Motor neuron (in vitro differentiated cells): Measurements from ENCODE around the gene FRAT1. TPM values are rescaled to one million over a fixed set of nuclear protein-coding genes. Genes with fewer than 3 reads are reported as not detected.
"Not testable (repeated sequence)": the region's sequence is repeated elsewhere in the genome, so short reads cannot be mapped to it uniquely, and the experiment has no call there.

Experiments
- ATAC-seq, 8 experiments: fragments of 200-7000 bp; cut with Tn5 transposase; replicated peaks in 6 of 8; 2 replicates each; pipeline ENCODE4 v1.8.0; 2021; ENCODE audit warnings: mild to moderate bottlenecking in 8 of 8, moderate library complexity in 8 of 8
- H3K27ac ChIP-seq, 2 donors: fragments of 250-450 bp; sonication (Bioruptor Pico); 2 replicates each; pipeline ENCODE4 v1.9.0; 2021; ENCODE audit warnings: antibody characterized with exemption in 2 of 2, mild to moderate bottlenecking in 2 of 2, moderate library complexity in 1 of 2
- H3K4me1 ChIP-seq, 2 donors: fragments of 250-450 bp; sonication (Bioruptor Pico); replicated peaks in 1 of 2; 2 replicates each; pipeline ENCODE4 v1.6.1; 2021; ENCODE audit warnings: antibody characterized with exemption in 2 of 2, mild to moderate bottlenecking in 2 of 2, moderate library complexity in 1 of 2
- H3K4me3 ChIP-seq, 5 donors: fragments of 250-450 bp; sonication (Bioruptor Pico); 2 replicates each; pipeline ENCODE4 v1.9.0; 2021; ENCODE audit warnings: antibody characterized with exemption in 5 of 5, mild to moderate bottlenecking in 5 of 5, moderate library complexity in 4 of 5
- WGBS, 10 experiments: fragments of 450-650 bp; shearing (Covaris generic); methylation state at CpG; one replicate each; pipeline ENCODE4 v1.0.0; 2022; 5-methylcytosine and 5-hydroxymethylcytosine counted together
- in situ Hi-C, 9 experiments: fragments of 400-800 bp; cut with MboI; loops; one replicate each; pipeline ENCODE4 v1.15.0; 2021; ENCODE audit warnings: low sequenced_read_pairs in 9 of 9, low pct_unique_long_range_greater_than_20kb in 2 of 9; ENCODE audit not compliant: unreplicated experiment in 9 of 9
- total RNA-seq, 8 experiments: library from RNA; unstranded; fragments of 300-600 nt; gene quantifications; 2 replicates each; pipeline versions ENCODE4 v1.2.3 to v1.2.4, GENCODE V29; 2022

The FRAT1 gene
- total RNA-seq, 8 experiments from 2014 or later, result 2.3 to 7.4 (median 3.7) TPM

DNA sequence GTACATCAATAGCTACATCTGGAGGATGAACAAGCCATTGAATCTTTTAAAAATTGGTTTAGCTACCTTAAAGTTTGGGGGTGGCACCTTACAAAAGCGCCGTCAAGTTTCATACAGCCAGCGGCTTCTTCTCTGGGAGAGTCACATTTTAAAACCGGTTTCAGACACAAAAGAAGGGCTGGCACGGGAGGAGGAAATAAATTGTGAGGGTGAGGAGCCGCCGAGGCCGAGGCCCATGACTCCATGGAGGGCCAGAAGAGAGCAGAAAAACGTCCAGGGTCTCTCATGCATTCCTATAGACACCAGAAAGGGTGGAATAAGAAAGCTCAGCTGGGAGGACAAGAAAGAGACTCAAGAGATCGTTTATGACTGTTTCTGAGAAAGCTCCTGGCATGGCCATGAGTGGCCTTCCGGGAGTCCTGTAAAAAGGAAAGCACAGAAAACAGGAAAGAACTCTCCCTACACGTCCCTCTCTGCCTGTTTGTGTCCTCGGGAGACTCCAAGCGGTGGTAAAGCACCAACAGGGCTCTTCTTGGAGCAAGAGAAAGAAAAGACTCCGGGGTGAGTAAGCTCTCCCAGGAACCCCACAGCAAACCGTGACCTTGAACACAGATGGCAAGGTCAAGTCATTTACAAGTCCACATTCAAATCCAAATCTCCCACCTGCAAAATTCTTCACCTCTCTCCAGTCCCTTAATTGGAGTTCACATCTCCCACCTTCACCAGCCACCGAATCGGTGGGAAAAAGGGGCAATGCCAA lies 13.7 kb downstream of the FRAT1 start:
- H3K4me3 ChIP-seq, result peak overlapping the region; percentile 52 to 97 (median 90)
- ATAC-seq, result peak in 6 of 8 experiments; percentile 9 to 27 (median 16)
- 0 to 52% (median 9%) methylated on average over 2 to 17 of the region's 18 CpGs for WGBS, 10 experiments
- in situ Hi-C loops, result no loop called here
- H3K4me1 ChIP-seq, result peaks cover 21 to 25% of the 10 kb centered on the region in 2 donors
- no peak overlapping the region for H3K27ac ChIP-seq

DNA sequence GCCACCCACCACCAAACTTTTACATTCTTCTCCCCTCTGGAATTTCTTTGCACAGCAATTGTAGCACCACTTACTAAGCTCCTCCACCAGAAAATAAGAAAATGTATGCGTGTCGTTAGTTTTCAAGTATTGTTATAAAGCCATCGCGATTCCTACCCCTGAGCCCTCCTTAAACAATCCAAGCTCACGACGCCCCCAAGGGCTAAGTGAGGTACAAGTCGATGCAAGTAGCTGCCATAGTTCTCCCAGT lies 14.2 kb downstream of the FRAT1 start:
- in situ Hi-C loops, result no loop called here
- 0 to 2% (median 0%) methylated on average over 2 to 7 of the region's 7 CpGs; no CpG with 5 or more reads in 5 of the 10 experiments for WGBS, 10 experiments
- Histone ChIP-seq H3K27ac (no peak overlapping the region), H3K4me1 (peaks cover 22 to 25% of the 10 kb centered on the region in 2 donors), H3K4me3 (peak overlapping the region; percentile 52 to 97 (median 90))
- peak in 6 of 8 experiments; percentile 2 to 29 (median 8) for ATAC-seq

DNA sequence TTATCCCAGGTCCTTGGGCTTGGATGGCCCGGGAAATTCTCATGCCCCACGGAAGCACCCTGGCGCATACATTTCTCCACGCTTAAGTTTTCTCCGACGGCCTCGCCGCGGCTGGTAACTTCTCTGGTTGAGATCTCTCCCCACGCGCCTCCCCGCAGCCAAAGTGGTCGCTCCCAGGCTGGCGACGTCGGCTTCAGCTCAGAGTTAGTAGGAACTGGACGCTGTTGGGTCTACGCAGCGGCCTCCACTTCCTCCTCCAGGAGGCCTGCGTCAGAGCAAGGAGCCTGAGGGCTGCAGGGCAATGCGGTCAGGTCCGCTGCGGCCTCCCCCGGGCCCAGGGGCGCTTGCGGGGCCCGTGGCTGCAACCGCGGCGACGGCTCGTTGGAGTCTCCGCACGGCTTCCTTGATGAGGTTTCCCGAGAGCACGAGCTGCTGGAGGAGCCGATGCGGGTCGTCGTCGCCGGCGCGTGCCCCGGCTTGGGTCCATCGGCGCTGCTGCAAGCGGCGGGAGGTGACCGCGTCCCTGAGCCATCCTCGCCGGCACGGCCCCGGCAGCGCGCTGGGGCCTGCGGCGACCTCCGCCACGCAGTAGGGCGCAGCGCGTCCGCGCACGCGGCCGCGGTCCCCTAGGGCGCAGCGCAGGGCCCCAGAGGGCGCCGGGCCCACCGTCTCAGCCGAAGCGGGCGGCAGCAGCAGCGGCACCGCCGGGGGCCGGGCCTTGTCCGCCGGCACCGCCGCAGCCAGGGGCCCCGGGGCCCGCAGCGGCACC lies 14.7 kb downstream of the FRAT1 start:
- Histone ChIP-seq H3K4me1 (peaks cover 22 to 25% of the 10 kb centered on the region in 2 donors), H3K27ac (peak overlapping the region; percentile 90 to 95), H3K4me3 (peak overlapping the region; percentile 52 to 97 (median 90))
- 0 to 20% (median 3%) methylated on average over 3 to 14 of the region's 89 CpGs; no CpG with 5 or more reads in 7 of the 10 experiments for WGBS, 10 experiments
- ATAC-seq, result peak; percentile 9 to 44 (median 30)
- in situ Hi-C loops, result no loop called here

DNA sequence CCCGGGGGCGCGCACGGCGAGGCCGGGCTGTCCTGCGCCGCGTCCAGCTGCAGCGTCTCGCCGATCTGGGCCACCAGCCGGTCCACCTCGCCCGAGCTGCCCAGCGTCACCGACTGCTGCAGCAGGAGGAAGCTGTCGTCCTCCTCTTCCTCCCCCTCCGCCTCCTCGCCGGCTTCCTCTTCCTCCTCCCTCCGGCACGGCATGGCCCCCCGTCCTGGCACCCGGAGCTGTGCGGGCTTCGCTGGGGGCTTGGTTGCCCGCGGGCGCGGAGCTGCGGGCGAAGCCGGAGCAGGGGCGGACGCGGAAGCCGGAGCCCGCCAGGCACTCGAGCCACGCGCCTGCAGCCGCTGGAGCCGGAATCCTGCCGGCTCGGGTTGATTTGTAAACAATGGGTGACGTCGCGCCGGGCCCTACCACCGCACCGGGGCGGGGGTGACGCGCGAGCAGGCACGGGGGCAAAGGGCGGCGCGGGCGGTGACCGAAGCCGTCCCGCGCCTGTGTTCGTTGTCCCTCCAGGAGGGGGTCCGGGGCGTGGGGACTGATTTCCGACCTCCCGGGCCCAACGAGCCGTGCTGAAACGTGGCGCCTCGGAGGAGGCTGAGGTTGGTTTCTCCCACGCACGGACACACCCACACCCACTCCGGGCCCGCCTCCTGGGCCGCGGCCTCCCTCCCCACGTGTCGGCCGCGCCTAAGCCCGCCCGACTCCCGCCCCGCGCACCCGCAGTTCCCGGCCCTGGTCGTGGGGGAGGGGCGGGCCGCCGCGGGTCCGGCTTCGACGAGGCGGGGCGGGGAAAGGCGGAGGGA lies 15.5 kb downstream of the FRAT1 start, which contains the start of gene FRAT2:
FRAT2 (minus strand) TSS at position 360 of the 806 bp plus-strand sequence; CDS start at position 203, 157 bp downstream.
- in situ Hi-C loops, result no loop called here
- peaks cover 21 to 22% of the 10 kb centered on the region in 2 donors for H3K4me1 ChIP-seq
- peak within 1 kb of the TSS; percentile 52 to 97 (median 90) for H3K4me3 ChIP-seq
- 0% methylated on average over 10 of the region's 103 CpGs; no CpG with 5 or more reads in 9 of the 10 experiments for WGBS, 10 experiments
- peak; percentile 72 to 87 (median 82) for ATAC-seq
- peak within 1 kb of the TSS; percentile 90 to 95 for H3K27ac ChIP-seq

DNA sequence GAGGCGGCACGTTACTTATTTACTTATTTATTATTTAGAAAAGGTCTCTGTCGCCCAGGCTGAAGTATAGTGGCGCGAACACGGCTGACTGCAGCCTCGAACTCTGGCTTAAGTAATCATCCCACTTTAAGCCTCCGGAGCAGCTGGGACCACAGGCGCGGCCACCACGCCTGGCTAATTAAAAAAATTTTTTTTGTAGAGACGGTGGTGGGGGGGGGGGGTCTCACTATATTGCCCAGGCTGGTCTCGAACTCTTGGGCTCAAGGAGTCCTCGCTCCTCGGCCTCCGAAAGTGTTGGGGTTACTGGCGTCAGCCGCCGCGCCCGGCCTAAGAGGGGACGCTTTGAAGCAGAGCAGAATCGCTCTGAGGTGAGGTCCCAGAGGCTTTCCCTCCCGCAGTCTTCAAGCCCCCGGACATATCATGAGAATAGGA lies 16.1 kb downstream of the FRAT1 start:
- in situ Hi-C loops, result no loop called here
- WGBS, 10 experiments, result 7 to 59% (median 12%) methylated on average over 3 to 13 of the region's 25 CpGs; no CpG with 5 or more reads in 5 of the 10 experiments
- ATAC-seq, result peak in 1 of 8 experiments; percentile 1
- no peak overlapping the region for H3K27ac ChIP-seq
- H3K4me1 ChIP-seq, result peaks cover 21 to 22% of the 10 kb centered on the region in 2 donors
- peak overlapping the region; percentile 52 to 97 (median 90) for H3K4me3 ChIP-seq

DNA sequence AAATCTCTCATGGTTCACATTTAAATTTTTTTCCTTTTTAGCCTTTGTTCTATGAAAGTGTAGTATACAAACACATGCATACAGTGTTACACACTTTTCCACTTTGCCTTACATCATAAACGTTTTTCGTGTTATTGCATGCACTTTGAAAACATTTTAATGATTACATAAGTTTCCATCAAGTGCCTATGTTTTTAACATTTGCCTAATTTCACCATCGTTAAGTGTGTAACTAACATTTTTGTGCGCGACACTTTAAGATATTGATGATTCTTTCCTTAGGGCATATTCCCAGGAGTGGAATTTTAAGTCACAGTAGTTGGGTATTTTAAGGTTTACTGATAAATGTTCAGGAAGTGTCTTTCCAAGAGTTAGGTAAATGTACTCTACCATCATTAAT lies 16.9 kb downstream of the FRAT1 start:
- in situ Hi-C loops, result no loop called here
- ATAC-seq, result no peak
- WGBS, 10 experiments, result 10 to 90% (median 62%) methylated on average over 2 to 5 of the region's 5 CpGs; no CpG with 5 or more reads in 1 of the 10 experiments
- Histone ChIP-seq H3K27ac (no peak overlapping the region), H3K4me3 (no peak overlapping the region), H3K4me1 (peaks cover 21 to 22% of the 10 kb centered on the region in 2 donors)

DNA sequence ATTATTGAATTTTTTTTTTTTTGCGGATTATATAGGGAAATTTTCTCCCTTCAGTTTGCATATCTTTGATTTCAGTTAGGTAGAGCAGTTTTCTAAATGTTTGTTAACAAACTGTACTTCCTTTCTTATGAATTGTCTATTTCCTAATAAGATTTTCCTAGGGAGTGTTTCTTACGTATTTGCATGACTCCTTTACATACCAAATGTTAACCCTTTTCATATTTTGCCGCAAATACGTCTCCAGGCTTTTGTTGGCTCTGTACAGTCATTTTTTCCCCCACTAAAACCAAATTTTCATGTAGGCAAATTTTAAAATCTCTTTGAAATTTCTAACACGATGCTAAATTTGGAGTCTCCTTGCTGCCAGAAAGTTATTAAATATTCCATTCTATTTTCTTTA lies 17.4 kb downstream of the FRAT1 start:
- Histone ChIP-seq H3K4me1 (peaks cover 17 to 22% of the 10 kb centered on the region in 2 donors), H3K4me3 (no peak overlapping the region), H3K27ac (no peak overlapping the region)
- WGBS, 10 experiments, result 0 to 65% (median 33%) methylated on average over 1 to 5 of the region's 5 CpGs
- ATAC-seq, result no peak
- in situ Hi-C loops, result no loop called here

DNA sequence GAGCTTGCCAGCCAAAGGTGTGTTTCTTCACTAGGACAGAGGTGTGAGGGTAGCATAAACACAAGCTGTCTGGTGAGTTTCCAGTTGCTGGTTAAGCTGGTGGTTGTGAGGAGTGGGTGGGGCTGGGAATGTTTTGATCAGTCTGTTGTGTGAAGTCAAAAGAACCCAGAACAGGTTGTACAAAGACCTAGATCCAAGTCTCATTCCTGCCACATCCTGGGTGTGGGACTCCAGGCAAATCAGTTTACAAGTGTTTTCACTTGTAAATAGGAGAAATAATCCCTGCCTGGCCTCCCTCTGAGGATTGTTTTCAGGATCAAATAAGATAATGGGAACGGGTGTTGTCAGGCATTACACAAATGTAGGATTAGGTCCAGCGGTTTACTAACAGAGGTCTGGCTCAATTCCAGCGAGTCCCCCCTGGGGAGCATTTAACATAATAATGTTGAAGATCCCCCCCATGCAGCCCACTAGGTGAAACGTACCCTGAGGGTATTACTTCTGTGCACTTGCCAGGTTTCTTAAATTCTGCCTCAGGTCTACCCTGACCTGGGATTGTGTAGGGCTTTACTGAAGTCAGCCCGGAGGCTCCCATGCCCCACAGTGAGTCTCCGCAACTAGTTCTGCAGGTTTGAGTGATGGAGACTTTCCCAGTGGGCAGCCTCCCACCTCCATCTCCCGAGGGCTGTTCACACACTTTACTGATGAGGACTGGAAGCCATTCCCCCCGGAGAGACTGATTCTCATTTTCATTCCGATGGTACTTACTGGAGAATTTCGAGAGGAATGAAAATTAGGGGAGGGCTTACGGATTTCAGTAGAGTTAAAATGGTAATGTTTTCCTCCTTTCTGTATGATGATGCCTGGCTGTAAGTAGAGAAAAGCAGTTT lies 18.1 kb downstream of the FRAT1 start:
- 0 to 21% (median 5%) methylated on average over 2 to 8 of the region's 11 CpGs; no CpG with 5 or more reads in 1 of the 10 experiments for WGBS, 10 experiments
- H3K4me3 ChIP-seq, result peak overlapping the region in 2 of 5 donors; percentile 5 to 6
- H3K4me1 ChIP-seq, result peaks cover 9 to 16% of the 10 kb centered on the region in 2 donors
- no peak overlapping the region for H3K27ac ChIP-seq
- peak in 2 of 8 experiments; percentile 5 to 9 for ATAC-seq
- in situ Hi-C loops, result no loop called here

DNA sequence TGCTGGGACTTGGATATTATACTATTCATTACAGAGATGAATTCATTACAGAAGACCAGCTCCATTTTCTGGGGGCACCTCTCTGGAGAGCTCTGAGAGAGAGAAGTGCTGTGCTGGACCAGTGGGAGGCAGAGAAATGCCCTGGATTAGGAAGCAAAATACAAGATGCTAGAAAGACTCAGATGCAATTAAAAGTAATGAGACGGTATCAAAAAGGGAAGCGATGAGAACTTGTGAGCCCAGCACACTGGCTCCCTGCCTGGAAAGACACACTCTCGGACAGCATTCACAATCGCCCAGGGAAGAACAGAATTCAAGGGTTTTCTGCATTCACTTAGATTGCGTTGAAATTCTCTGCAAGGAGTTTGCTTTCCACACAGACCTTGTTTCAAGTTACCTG lies 19.0 kb downstream of the FRAT1 start:
- ATAC-seq, result no peak
- in situ Hi-C loops, result no loop called here
- Histone ChIP-seq H3K27ac (no peak overlapping the region), H3K4me1 (peaks cover 8 to 12% of the 10 kb centered on the region in 2 donors), H3K4me3 (no peak overlapping the region)
- whole genome bisulfite sequencing, 10 experiments, result 11 to 62% (median 52%) methylated on average over 1 to 5 of the region's 5 CpGs; no CpG with 5 or more reads in 3 of the 10 experiments

DNA sequence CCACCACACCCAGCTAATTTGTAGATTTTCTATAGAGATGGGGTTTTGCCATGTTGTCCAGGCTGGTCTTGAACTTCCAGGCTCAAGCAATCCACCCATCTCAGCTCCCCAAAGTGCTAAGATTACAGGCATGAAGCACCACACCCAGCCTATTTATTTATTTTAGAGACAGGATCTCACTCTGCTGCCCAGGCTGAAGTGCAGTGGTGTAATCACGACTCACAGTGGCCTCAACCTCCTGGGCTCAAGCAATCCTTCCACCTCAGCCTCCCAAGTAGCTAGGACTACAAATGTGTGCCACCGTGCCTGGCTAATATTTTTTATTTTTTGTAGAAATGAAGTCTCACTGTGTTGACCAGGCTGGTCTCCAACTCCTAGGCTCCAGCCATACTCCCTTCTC lies 22.3 kb downstream of the FRAT1 start:
- WGBS, 10 experiments, result 17 to 86% (median 67%) methylated on average over 1 of the region's 2 CpGs; no CpG with 5 or more reads in 5 of the 10 experiments
- Histone ChIP-seq H3K27ac (no peak overlapping the region), H3K4me1 (peaks cover 8 to 12% of the 10 kb centered on the region in 2 donors), H3K4me3 (no peak overlapping the region)
- no peak for ATAC-seq
- in situ Hi-C loops, result no loop called here

DNA sequence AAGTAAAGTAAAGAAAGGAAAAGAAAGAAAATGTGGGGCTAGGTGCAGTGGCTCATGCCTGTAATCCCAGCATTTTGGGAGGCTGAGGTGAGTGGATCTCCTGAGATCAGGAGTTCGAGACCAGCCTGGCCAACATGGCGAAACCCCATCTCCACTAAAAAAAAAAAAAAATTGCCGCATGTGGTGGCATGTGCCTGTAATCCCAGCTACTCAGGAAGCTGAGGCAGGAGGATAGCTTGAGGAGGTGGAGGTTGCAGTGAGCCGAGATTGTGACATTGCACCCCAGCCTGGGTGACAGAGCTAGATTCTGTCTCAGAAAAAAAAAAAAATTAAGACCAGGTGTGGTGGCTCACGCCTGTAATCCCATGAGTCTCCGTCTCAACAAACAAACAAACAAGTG lies 24.6 kb downstream of the FRAT1 start:
- H3K27ac ChIP-seq, H3K4me3 ChIP-seq, in situ Hi-C loops, ATAC-seq, H3K4me1 ChIP-seq: not testable (repeated sequence)
- WGBS, 10 experiments, result 65 to 100% (median 88%) methylated on average over 1 to 5 of the region's 6 CpGs

DNA sequence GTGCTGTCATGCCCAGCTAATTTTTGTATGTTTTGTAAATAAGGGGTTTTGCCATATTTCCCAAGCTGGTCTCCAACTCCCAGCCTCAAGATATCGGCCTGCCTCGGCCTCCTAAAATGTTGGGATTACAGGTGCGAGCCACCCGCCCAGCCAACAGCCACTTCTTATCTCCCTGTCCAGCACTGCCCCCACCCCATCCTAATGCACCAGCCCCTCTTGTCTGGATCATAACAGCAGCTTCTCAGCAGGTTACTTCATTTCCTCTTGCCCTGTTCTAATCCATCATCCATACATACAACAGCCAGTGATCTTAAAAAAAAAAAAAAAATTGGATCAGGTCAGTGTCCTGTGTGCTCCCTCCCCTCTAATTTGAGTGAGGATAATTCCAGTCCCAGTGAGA lies 28.2 kb downstream of the FRAT1 start:
- no peaks in the 10 kb centered on the region for H3K4me1 ChIP-seq
- in situ Hi-C loops, result no loop called here
- no peak overlapping the region for H3K4me3 ChIP-seq
- no peak for ATAC-seq
- 90 to 100% methylated on average over 1 to 2 of the region's 4 CpGs; no CpG with 5 or more reads in 8 of the 10 experiments for WGBS, 10 experiments
- no peak overlapping the region for H3K27ac ChIP-seq
